Measurements from ENCODE around the gene MED7.

MED7 gene

GRCh38 chr5:157177953-157178352, 35.3 kb upstream of the MED7 start:
- Histone ChIP-seq H3K9me3 (ENCODE audit: low read length) (no peaks in the 10 kb centered on the region), H3K27ac (ENCODE audit: low read depth, low read length) (no peak overlapping the region)

GRCh38 chr5:157175071-157175612, 32.5 kb upstream of the MED7 start:
- Histone ChIP-seq H3K4me3 (ENCODE audit: low read depth in 1 of 2, low read length in 2 of 2) (no peak overlapping the region), H3K4me1 (ENCODE audit: insufficient read depth, low read length) (no peaks in the 10 kb centered on the region), H3K27me3 (ENCODE audit: control insufficient read depth in 1 of 2, insufficient read depth in 2 of 2, low read length in 2 of 2) (no peaks in the 10 kb centered on the region), H3K27ac (ENCODE audit: low read depth, low read length) (no peak overlapping the region), H3K9ac (ENCODE audit: low read length) (no peak overlapping the region), H3K9me3 (ENCODE audit: low read length) (no peaks in the 10 kb centered on the region), H3K36me3 (ENCODE audit: insufficient read depth, low read length) (no peaks in the 10 kb centered on the region)

More at GRCh38 chr5:157177953-157178352, 35.3 kb upstream of the MED7 start:
- Histone ChIP-seq H3K4me1 (ENCODE audit: insufficient read depth, low read length) (no peaks in the 10 kb centered on the region), H3K9ac (ENCODE audit: low read length) (no peak overlapping the region), H3K36me3 (ENCODE audit: insufficient read depth, low read length) (no peaks in the 10 kb centered on the region), H3K4me3 (ENCODE audit: low read depth in 1 of 2, low read length in 2 of 2) (no peak overlapping the region), H3K27me3 (ENCODE audit: control insufficient read depth in 1 of 2, insufficient read depth in 2 of 2, low read length in 2 of 2) (no peaks in the 10 kb centered on the region)

- Histone ChIP-seq H3K4me1 (ENCODE audit: insufficient read depth, low read length) (no peaks in the 10 kb centered on the region), H3K27me3 (ENCODE audit: control insufficient read depth in 1 of 2, insufficient read depth in 2 of 2, low read length in 2 of 2) (no peaks in the 10 kb centered on the region), H3K9me3 (ENCODE audit: low read length) (no peaks in the 10 kb centered on the region), H3K4me3 (ENCODE audit: low read depth in 1 of 2, low read length in 2 of 2) (no peak overlapping the region), H3K9ac (ENCODE audit: low read length) (no peak overlapping the region), H3K36me3 (ENCODE audit: insufficient read depth, low read length) (no peaks in the 10 kb centered on the region), H3K27ac (ENCODE audit: low read depth, low read length) (no peak overlapping the region)
Observed at GRCh38 chr5:157172403-157172802, 29.7 kb upstream of the MED7 start.

DNA sequence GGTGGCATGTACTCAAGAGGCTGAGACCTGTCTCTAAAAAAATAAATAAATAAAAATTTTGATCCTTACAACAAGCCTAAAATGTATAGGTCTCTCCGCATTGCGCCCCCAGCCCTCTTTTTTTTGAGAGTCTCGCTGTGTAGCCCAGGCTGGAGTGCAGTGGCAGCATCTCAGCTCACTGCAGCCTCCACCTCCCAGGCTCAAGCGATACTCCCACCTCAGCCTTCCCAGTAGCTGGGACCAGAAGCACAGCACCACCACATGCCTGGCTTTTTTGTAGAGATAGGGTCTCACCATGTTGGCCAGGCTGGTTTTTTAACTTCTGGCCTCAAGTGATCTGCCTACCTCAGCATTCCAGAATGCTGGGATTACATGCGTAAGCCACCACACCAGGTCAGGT, 25.6 kb upstream of the MED7 start:
- Histone ChIP-seq H3K9ac (ENCODE audit: low read length) (no peak overlapping the region), H3K4me1 (ENCODE audit: insufficient read depth, low read length) (no peaks in the 10 kb centered on the region), H3K9me3 (ENCODE audit: low read length) (no peaks in the 10 kb centered on the region), H3K36me3 (ENCODE audit: insufficient read depth, low read length) (no peaks in the 10 kb centered on the region), H3K27me3 (ENCODE audit: control insufficient read depth in 1 of 2, insufficient read depth in 2 of 2, low read length in 2 of 2) (no peaks in the 10 kb centered on the region), H3K4me3 (ENCODE audit: low read depth in 1 of 2, low read length in 2 of 2) (no peak overlapping the region), H3K27ac (ENCODE audit: low read depth, low read length) (no peak overlapping the region)

DNA sequence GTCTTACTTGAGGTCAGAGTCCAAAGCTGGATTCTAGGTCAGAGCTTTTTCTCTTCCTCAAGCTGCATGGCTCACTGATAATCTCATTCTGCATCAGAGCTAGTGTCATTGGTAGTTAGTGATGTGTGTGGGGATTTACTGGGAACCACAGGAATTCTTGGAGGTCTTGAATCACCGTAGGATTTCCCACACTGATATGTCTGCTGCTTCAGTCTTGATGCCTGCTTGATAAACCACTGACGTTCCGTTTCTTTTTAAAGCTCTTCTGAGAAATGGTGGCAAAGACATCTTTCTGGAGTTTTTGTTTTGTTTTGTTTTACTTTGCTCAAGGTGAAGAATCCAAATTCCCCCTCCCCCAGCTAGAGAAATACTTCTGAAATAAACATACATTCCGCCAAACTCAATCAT, 24.6 kb upstream of the MED7 start:
- Histone ChIP-seq H3K9me3 (ENCODE audit: low read length) (no peaks in the 10 kb centered on the region), H3K4me1 (ENCODE audit: insufficient read depth, low read length) (no peaks in the 10 kb centered on the region), H3K9ac (ENCODE audit: low read length) (no peak overlapping the region), H3K27ac (ENCODE audit: low read depth, low read length) (no peak overlapping the region), H3K4me3 (ENCODE audit: low read depth in 1 of 2, low read length in 2 of 2) (no peak overlapping the region), H3K36me3 (ENCODE audit: insufficient read depth, low read length) (no peaks in the 10 kb centered on the region), H3K27me3 (ENCODE audit: control insufficient read depth in 1 of 2, insufficient read depth in 2 of 2, low read length in 2 of 2) (no peaks in the 10 kb centered on the region)

- no peak within 1 kb of the TSS for H3K9ac ChIP-seq (ENCODE audit: low read length)
- no peak within 1 kb of the TSS for H3K4me3 ChIP-seq (ENCODE audit: low read depth in 1 of 2, low read length in 2 of 2)
- H3K27me3 ChIP-seq (ENCODE audit: control insufficient read depth in 1 of 2, insufficient read depth in 2 of 2, low read length in 2 of 2) = no peaks in the 10 kb centered on the region
- no peaks in the 10 kb centered on the region for H3K9me3 ChIP-seq (ENCODE audit: low read length)
- H3K4me1 ChIP-seq (ENCODE audit: insufficient read depth, low read length) = no peaks in the 10 kb centered on the region
- no peak within 1 kb of the TSS for H3K27ac ChIP-seq (ENCODE audit: low read depth, low read length)
- no peaks in the 10 kb centered on the region for H3K36me3 ChIP-seq (ENCODE audit: insufficient read depth, low read length)
Observed at GRCh38 chr5:157166214-157167213, 23.8 kb upstream of the MED7 start, which contains the start of gene GARIN3. Gene GARIN3, minus strand, starts transcription at chr5:157166264. Its CDS starts 96 bp downstream, at chr5:157166168.

- Histone ChIP-seq H3K27ac (ENCODE audit: low read depth, low read length) (no peak overlapping the region), H3K36me3 (ENCODE audit: insufficient read depth, low read length) (no peaks in the 10 kb centered on the region), H3K9me3 (ENCODE audit: low read length) (no peaks in the 10 kb centered on the region), H3K4me1 (ENCODE audit: insufficient read depth, low read length) (no peaks in the 10 kb centered on the region), H3K27me3 (ENCODE audit: control insufficient read depth in 1 of 2, insufficient read depth in 2 of 2, low read length in 2 of 2) (no peaks in the 10 kb centered on the region), H3K4me3 (ENCODE audit: low read depth in 1 of 2, low read length in 2 of 2) (no peak overlapping the region), H3K9ac (ENCODE audit: low read length) (no peak overlapping the region)
Observed at GRCh38 chr5:157165668-157166067, 23.0 kb upstream of the MED7 start.

DNA sequence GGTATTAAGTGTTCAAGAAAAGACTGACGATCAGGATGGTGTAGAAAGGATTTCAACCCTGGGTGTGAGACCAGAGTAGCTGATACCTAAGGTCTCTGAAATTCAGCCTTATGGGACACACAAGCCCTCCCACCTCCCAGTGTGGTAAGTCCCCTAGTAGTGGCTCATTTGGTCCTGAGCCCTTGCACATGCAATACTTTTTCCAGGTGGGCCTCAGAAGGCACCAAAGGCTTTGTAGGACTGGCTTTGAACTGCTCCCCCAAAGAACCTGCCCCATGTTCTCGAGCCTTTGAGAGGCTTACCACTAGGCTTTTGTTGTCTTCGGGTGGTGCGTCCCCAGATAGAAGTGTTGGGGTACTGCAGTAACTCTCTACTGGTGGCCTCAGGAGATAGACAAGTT, 22.6 kb upstream of the MED7 start:
- Histone ChIP-seq H3K9ac (ENCODE audit: low read length) (no peak overlapping the region), H3K4me3 (ENCODE audit: low read depth in 1 of 2, low read length in 2 of 2) (no peak overlapping the region), H3K27me3 (ENCODE audit: control insufficient read depth in 1 of 2, insufficient read depth in 2 of 2, low read length in 2 of 2) (no peaks in the 10 kb centered on the region), H3K27ac (ENCODE audit: low read depth, low read length) (no peak overlapping the region), H3K4me1 (ENCODE audit: insufficient read depth, low read length) (no peaks in the 10 kb centered on the region), H3K36me3 (ENCODE audit: insufficient read depth, low read length) (no peaks in the 10 kb centered on the region), H3K9me3 (ENCODE audit: low read length) (no peaks in the 10 kb centered on the region)

DNA sequence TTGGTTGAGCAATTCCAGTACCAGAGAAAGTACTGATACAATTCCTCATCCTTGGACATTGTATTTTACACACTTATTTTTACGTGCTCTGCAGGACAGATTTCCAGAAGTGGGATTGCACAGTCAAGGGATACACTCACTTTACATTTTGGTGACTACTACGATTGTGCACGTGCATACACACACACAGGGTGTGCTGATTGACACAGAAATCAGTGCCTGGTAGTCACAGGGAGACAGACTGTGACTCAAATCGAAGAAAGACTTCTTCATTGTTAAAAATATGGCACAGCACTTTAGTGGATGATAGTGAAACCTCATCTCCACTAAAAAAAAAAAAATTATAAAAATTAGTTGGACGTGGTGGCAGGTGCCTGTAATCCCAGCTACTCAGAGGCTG, 21.9 kb upstream of the MED7 start:
- no peaks in the 10 kb centered on the region for H3K9me3 ChIP-seq (ENCODE audit: low read length)
- H3K36me3 ChIP-seq (ENCODE audit: insufficient read depth, low read length) = no peaks in the 10 kb centered on the region
- no peaks in the 10 kb centered on the region for H3K4me1 ChIP-seq (ENCODE audit: insufficient read depth, low read length)
- H3K9ac ChIP-seq (ENCODE audit: low read length) = no peak overlapping the region
- no peak overlapping the region for H3K27ac ChIP-seq (ENCODE audit: low read depth, low read length)
- H3K4me3 ChIP-seq (ENCODE audit: low read depth in 1 of 2, low read length in 2 of 2) = no peak overlapping the region
- no peaks in the 10 kb centered on the region for H3K27me3 ChIP-seq (ENCODE audit: control insufficient read depth in 1 of 2, insufficient read depth in 2 of 2, low read length in 2 of 2)

DNA sequence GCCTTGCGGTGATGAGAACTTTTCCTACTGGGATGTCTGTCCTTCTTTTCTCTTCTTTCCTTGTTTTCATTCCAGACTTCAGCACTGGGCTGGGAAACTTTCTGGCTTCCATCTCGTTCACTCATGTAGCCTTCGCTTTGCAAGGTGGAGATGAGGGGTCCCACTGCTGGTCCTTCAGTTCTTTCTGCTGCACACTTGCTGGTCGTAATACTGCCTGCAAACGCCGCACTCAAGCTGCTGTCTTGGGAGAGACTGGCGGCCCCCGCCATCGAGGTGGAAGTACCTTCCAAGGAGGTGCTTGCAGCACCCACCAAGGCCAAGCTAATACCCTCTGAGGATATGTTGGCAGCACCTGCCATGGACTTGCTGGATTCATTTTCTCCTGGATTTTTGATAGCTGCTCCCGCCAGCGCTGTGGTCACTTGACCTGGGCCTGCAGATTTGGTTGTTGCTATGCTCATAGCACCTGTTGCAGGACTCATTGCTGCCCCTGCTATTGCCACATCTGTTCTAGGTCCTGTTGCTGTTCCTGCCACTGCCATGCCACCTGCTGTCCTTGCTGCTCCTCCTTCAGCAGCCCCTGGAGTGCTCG, 20.4 kb upstream of the MED7 start:
- Histone ChIP-seq H3K27me3 (ENCODE audit: control insufficient read depth in 1 of 2, insufficient read depth in 2 of 2, low read length in 2 of 2) (no peaks in the 10 kb centered on the region), H3K4me3 (ENCODE audit: low read depth in 1 of 2, low read length in 2 of 2) (no peak overlapping the region), H3K9me3 (ENCODE audit: low read length) (no peaks in the 10 kb centered on the region), H3K4me1 (ENCODE audit: insufficient read depth, low read length) (no peaks in the 10 kb centered on the region), H3K27ac (ENCODE audit: low read depth, low read length) (no peak overlapping the region), H3K36me3 (ENCODE audit: insufficient read depth, low read length) (no peaks in the 10 kb centered on the region), H3K9ac (ENCODE audit: low read length) (no peak overlapping the region)

- Histone ChIP-seq H3K4me3 (ENCODE audit: low read depth in 1 of 2, low read length in 2 of 2) (no peak overlapping the region), H3K9me3 (ENCODE audit: low read length) (peaks cover 2% of the 10 kb centered on the region), H3K9ac (ENCODE audit: low read length) (no peak overlapping the region), H3K36me3 (ENCODE audit: insufficient read depth, low read length) (no peaks in the 10 kb centered on the region), H3K27ac (ENCODE audit: low read depth, low read length) (no peak overlapping the region), H3K4me1 (ENCODE audit: insufficient read depth, low read length) (no peaks in the 10 kb centered on the region), H3K27me3 (ENCODE audit: control insufficient read depth in 1 of 2, insufficient read depth in 2 of 2, low read length in 2 of 2) (no peaks in the 10 kb centered on the region)
Observed at GRCh38 chr5:157161996-157162395, 19.3 kb upstream of the MED7 start.
